HG03457 (cell line): ENCODE results near the gene CTAG1B.
"Not testable (repeated sequence)": the region's sequence is repeated elsewhere in the genome, so short reads cannot be mapped to it uniquely, and the experiment has no call there.

Experiments used
- ATAC-seq: cut with Tn5 transposase; IDR thresholded peaks from one replicate; pipeline ENCODE4 v1.9.1; 2021; ENCODE audit warnings: moderate number of reproducible peaks; ENCODE audit not compliant: unreplicated experiment

The CTAG1B gene

DNA sequence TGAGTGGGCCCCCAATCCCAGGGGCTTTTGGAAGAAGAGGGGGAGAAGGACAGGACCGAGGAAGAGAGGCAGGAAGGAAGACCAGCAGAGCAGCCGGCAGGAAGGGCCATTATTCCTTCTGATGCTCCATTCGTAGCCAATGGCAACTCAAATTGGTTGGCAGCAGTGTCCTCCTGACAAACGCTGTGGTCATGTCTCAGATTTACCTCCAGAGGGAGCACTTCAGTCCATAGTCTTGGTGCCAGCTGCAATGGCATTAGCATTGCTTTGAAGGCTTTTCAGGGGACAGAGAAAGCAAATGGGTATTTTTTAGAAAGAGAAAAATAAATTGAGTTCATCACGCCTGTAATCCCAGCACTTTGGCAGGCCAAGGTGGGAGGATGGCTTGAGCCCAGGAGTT, 9.9 kb upstream of the CTAG1B start:
- ATAC-seq: not testable (repeated sequence)

GRCh38 chrX:154620767-154621414, 1.8 kb upstream of the CTAG1B start:
- not testable (repeated sequence) for ATAC-seq

DNA sequence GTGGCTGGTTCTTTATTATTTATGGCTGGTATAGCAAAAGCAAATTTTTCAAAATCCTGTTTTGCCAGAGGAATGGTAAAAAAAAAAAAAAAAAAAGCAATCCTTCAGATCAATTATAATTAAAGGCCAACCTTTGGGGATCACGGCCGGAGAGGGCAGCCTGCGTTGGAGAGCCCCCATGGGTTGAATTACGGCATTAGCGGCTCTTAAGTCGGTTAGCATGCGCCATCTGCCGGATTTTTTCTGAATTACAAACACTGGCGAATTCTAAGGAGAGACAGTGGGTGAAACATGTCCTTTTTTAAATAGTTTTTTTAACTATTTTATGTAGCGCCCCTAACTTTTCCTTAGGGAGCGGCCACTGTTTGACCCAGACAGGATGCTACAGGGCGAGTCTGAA, 5.5 kb downstream of the CTAG1B start:
- not testable (repeated sequence) for ATAC-seq

DNA sequence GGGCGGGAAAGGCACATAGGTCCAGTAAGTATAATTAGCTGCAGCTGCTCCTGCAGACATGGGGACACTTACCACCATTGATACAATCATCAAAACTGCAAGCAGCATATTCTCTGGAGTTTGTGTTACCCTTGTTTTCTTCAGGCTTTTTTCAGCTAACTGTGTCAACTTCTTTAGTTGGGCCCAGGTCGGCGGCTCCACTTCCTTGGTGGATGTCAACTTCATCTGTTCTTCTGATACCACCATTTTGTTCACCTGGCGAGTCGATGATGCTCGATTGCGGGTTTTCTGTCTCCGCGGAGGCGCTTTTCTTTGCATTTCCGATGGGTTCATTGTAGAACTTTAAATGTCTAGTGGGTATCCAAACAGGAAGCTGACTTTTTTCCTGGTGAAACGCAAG, 7.9 kb downstream of the CTAG1B start:
- not testable (repeated sequence) for ATAC-seq

DNA sequence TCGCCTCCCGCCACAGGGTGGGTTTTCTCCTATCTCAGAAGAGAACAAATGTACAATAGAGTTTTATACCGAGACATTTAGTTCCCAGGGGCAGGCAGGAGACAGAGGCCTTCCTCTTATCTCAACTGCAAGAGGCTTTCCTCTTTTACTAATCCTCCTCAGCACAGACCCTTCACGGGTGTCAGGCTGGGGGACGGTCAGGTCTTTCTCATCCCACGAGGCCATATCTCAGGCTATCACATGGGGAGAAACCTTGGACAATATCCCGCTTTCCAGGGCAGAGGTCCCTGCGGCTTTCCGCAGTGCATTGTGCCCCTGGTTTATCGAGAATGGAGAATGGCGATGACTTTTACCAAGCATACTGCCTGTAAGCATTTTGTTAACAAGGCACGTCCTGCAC, 10.3 kb downstream of the CTAG1B start:
- not testable (repeated sequence) for ATAC-seq

GRCh38 chrX:154607976-154608375, 11.1 kb downstream of the CTAG1B start:
- ATAC-seq: not testable (repeated sequence)

GRCh38 chrX:154607370-154607769, 11.7 kb downstream of the CTAG1B start:
- no peak for ATAC-seq

GRCh38 chrX:154605566-154605965, 13.5 kb downstream of the CTAG1B start:
- ATAC-seq: no peak

GRCh38 chrX:154603438-154604430, 15.3 kb downstream of the CTAG1B start:
- ATAC-seq: no peak

- ATAC-seq: no peak
Measured at GRCh38 chrX:154602766-154603437, 16.2 kb downstream of the CTAG1B start.

GRCh38 chrX:154602226-154602625, 16.9 kb downstream of the CTAG1B start:
- ATAC-seq: no peak

DNA sequence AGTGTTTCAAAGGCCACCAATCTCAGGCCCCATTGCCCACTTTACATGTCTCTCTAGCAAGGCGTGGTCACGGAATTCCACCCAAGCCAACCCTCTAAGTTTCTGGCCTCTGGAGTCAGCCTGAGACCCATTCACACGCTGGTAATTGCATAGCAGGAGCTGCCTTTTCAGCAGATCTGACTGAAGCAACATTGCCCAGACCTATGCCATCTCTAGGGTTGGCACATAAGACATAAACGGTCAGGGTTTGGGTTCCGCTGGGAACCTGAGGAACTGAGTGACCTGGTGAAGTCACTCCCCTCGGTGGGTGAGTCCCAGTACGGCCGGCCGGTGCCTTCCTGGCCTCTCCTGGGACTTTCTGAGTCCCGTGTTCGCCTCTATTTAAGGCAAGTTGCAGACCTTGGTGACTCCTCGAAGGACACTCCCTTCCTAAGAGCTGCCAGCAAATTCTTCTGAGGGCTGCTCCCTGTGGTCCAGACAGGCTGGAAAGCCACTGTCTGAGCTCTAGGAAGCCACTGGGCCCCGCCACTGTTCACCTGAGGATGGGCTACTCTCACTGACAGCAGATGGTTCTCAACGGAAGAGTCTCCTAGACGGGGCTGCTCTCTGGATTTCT, 18.2 kb downstream of the CTAG1B start:
- no peak for ATAC-seq

DNA sequence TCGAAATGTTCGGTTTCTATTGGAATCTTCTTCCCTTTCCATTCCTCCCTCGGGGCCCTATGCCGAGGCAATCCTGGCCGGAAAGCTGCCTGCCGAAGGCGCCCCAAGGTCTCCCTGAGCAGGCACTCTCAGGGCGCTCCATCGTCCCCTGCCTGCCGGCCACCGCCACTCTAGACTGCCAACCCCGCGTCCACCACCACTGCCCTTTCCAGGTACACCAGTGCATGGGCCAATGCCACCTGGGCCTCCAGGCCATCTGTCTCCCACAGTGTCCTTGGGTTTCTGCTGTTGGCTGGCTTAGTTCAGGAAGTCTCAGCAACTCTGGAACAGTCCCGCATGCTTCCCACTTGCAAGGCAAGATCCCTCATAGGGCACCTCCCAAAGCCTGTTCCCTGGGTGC, 19.6 kb downstream of the CTAG1B start:
- ATAC-seq: no peak

DNA sequence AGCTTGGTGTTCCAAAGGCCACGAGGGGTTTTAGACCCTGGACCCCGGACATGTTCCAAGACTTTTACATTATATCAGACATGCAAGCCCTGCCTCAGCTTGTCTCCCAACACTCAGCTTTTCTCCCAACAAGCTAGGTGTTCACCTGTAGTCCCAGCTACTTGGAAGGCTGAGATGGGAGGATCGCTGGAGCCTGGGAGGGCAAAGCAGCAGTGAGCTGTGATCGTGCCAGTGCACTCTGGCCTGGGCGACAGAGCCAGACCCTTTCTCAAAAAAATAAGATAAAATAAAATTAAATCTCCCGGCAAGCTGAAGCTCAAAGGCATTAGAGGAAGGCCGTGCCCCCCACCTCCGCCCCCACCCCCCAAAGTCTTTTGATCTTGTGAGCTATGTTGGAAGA, 20.4 kb downstream of the CTAG1B start:
- ATAC-seq: no peak

DNA sequence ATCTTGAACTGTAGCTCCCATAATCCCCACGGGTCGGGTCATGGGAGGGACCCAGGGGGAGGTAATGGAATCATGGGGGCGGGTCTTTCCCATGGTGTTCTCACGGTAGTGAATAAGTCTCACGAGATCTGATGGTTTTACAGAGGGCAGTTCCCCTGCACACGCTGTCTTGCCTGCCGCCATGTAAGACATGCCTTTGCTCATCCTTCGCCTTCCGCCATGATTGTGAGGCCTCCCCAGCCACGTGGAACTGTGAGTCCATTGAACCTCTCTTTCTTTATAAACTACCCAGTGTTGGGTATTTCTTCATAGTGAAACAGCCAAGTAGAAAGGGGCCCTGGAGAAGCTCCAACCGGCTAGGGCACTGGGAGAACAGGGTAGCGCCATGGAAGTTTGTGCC, 21.9 kb downstream of the CTAG1B start:
- no peak for ATAC-seq

- ATAC-seq: no peak
Measured at GRCh38 chrX:154596290-154596929, 22.7 kb downstream of the CTAG1B start.

- no peak for ATAC-seq
Measured at GRCh38 chrX:154595559-154596249, 23.4 kb downstream of the CTAG1B start.

DNA sequence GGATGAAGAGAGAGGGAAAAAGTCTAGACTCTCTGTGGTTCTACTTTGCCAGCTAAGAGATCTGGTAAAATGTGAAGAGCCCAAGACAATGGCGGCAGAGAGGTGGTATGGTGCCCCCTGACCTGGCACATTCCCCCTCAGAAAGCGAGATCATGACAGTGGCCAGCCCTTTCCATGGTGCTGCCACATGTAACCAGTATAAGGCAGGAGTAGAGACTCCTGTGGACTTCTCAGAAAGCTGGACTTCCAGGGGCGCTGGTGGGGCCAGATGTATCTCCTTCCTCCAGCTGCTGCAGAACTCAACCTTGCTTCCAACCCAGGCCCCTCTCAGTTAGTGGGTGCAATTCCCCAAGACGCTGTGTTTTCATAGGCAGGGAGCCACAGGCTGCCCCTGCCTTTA, 24.6 kb downstream of the CTAG1B start:
- no peak for ATAC-seq

DNA sequence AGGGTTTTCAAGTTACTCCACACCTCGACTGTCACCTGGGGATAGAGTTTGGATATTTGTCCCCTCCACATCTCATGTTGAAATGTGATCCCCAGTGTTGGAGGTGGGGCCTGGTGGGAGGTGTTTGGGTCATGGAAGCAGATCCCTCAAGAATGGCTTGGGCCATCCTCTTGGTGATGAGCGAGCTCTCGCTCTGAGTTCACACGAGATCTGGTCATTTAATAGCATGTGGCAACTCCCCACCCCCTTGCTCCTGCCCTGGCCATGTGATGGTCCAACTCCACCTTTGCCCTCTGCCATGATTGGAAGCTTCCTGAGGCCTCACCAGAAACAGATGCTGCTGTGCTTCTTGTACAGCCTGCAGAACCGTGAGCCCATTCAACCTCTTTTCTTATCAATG, 25.9 kb downstream of the CTAG1B start:
- ATAC-seq: no peak

DNA sequence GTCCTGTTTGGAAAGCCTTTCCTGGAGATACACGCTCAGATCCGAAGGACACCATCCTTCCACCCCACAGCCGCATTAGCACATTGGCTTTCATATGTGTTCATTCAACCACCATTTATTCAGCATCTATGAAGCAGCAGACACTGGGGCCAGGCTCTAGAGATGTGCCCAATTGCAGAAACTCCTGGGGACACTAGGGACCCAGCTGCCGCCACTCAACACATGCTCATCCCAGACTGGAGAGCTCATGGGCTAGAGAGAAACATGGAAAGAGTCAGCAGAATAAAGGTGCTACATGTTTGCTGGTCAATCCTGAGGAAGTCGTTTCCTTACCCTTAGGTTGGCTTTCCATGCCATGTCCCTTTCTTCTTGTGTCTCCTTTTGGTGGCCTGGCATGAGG, 26.6 kb downstream of the CTAG1B start:
- no peak for ATAC-seq
